Ishikawa (cell line): ENCODE data around the gene SDK2.

Experiments
- CEBPB ChIP-seq: IDR thresholded peaks from 2 replicates; pipeline ENCODE4 v1.6.1; 2012
- CREB1 ChIP-seq: IDR thresholded peaks from 2 replicates; pipeline ENCODE4 v1.6.1; 2012; ENCODE audit warnings: low read depth
- EGR1 ChIP-seq: IDR thresholded peaks from 2 replicates; pipeline ENCODE4 v1.6.1; 2012
- MAX ChIP-seq: IDR thresholded peaks from 2 replicates; pipeline ENCODE4 v1.6.1; 2012
- NFIC ChIP-seq: IDR thresholded peaks from 2 replicates; pipeline ENCODE4 v1.6.1; 2012
- REST ChIP-seq: IDR thresholded peaks from 2 replicates; pipeline ENCODE4 v1.6.1; 2012; ENCODE audit warnings: low read depth, mild to moderate bottlenecking
- TCF12 ChIP-seq: IDR thresholded peaks from 2 replicates; pipeline ENCODE4 v1.6.1; 2012; ENCODE audit warnings: low read depth
- YY1 ChIP-seq: IDR thresholded peaks from 2 replicates; pipeline ENCODE4 v1.6.1; 2012; ENCODE audit warnings: low read depth

- TF ChIP-seq MAX: no peak
- no peak for TF ChIP-seq CEBPB
- no peak for TF ChIP-seq EGR1
- TF ChIP-seq REST: no peak
- TF ChIP-seq YY1: no peak
- TF ChIP-seq TCF12: no peak
- TF ChIP-seq CREB1: no peak
- no peak for TF ChIP-seq NFIC
These were observed 161.4 kb downstream of the SDK2 start for GRCh38 chr17:73482894-73483293.
